K562 (cell line): ENCODE results near the gene OSBP2. TPM values are rescaled to one million over a fixed set of nuclear protein-coding genes. Genes with fewer than 3 reads are reported as not detected.

Experiments used
- BRD9 ChIP-seq: fragments of 450-650 bp; IDR thresholded peaks from 2 replicates; pipeline ENCODE4 v1.6.1; 2018; ENCODE audit warnings: low read depth; ENCODE audit not compliant: partially characterized antibody
- CREB3 ChIP-seq: fragments of 450-650 bp; conservative IDR thresholded peaks from 2 replicates; pipeline ENCODE4 v1.6.1; 2016; ENCODE audit warnings: missing genetic modification characterization, low read depth, mild to moderate bottlenecking, missing compliant biosample characterization, moderate library complexity
- HNRNPUL1 ChIP-seq: fragments of 200-400 bp; formaldehyde crosslinking; IDR thresholded peaks from 2 replicates; pipeline ENCODE4 v1.6.1; 2017; ENCODE audit warnings: low read length
- JUN ChIP-seq, 2 experiments: sonication (generic) in 1 of 2; formaldehyde crosslinking in 1 of 2; IDR thresholded peaks; 2 replicates each; pipeline versions ENCODE4 v1.6.1 to v1.8.0; 2012 to 2022; ENCODE audit warnings: borderline replicate concordance in 2 of 2, mild to moderate bottlenecking in 2 of 2, improper control_type of control experiment in 1 of 2, low read depth in 1 of 2, low read length in 1 of 2, missing genetic modification reagents in 1 of 2
- MNT ChIP-seq, 2 experiments: fragments of 450-650 bp; conservative IDR thresholded peaks; 2 replicates each; pipeline ENCODE4 v1.6.1; 2017; ENCODE audit warnings: mild to moderate bottlenecking in 2 of 2, moderate library complexity in 2 of 2
- MTF1 ChIP-seq: fragments of 250-450 bp; sonication (Bioruptor Pico); IDR thresholded peaks from 2 replicates; pipeline ENCODE4 v1.9.0; 2021; ENCODE audit warnings: moderate library complexity, mild to moderate bottlenecking, inconsistent platforms, borderline replicate concordance
- SP1 ChIP-seq: sonication (generic); formaldehyde crosslinking; IDR thresholded peaks from 2 replicates; pipeline ENCODE4 v1.8.1; 2022; ENCODE audit warnings: mild to moderate bottlenecking, missing genetic modification reagents
- ZNF232 ChIP-seq: sonication (generic); formaldehyde crosslinking; IDR thresholded peaks from 2 replicates; pipeline ENCODE4 v1.8.0; 2022; ENCODE audit warnings: mild to moderate bottlenecking, missing genetic modification reagents
- polyA plus RNA-seq, 8 experiments: library from polyadenylated mRNA; depleted of rRNA in 4 of 8; stranded (reverse) in 5 of 8; unstranded in 3 of 8; fragments of >200 nt; fragmentation: Nextera tagmentation in 2 of 8; fragmentation: Illumina TruSeq in 1 of 8; extraction: Ambion mirVana in 2 of 8; extraction: Trizol in 1 of 8; gene quantifications; 2 replicates each; pipeline versions ENCODE4 v1.2.1 to v1.2.3, GENCODE V29; 2011 to 2014; ENCODE audit warnings: inconsistent platforms in 1 of 8, missing spikeins in 1 of 8
- total RNA-seq, 7 experiments: library from RNA; depleted of rRNA in 6 of 7; stranded (reverse); fragments of >200 nt in 6 of 7; fragmentation: Illumina TruSeq in 2 of 7; extraction: Trizol in 2 of 7; gene quantifications; 2 replicates each; pipeline versions ENCODE4 v1.2.1 to v1.2.3, GENCODE V29; 2011 to 2021; ENCODE audit warnings: low replicate concordance in 1 of 7

Gene OSBP2
- total and polyA plus RNA-seq, 9 of the 15 experiments (the other 6 are each of a cell fraction or from before 2014, with no cell fraction given), result 0.52 to 29.5 (median 21.6) TPM

GRCh38 chr22:30866216-30866615 is 171.5 kb downstream of the OSBP2 start (continued):
- TF ChIP-seq CREB3 (tag) (no peak), SP1 (CRISPR knock-in tag) (no peak), BRD9 (no peak), MTF1 (CRISPR knock-in tag) (no peak), HNRNPUL1 (no peak), JUN (IDR thresholded peaks at IDR 0.05; ENCODE audit: borderline replicate concordance, low read depth, low read length) (no peak), JUN (CRISPR knock-in tag; IDR thresholded peaks at IDR 0.05; ENCODE audit: borderline replicate concordance) (no peak), ZNF232 (CRISPR knock-in tag) (no peak), MNT (conservative IDR thresholded peaks at IDR 0.05) (no peak)
- TF ChIP-seq, all 486 proteins: peak for 0
